Thoracic aorta (tissue), 2 donors: ENCODE results near the gene CLASRP. TPM values are rescaled to one million over a fixed set of nuclear protein-coding genes. Genes with fewer than 3 reads are reported as not detected.
"Not testable (repeated sequence)": the region's sequence is repeated elsewhere in the genome, so short reads cannot be mapped to it uniquely, and the experiment has no call there.

Experiments
- ATAC-seq: fragments of 150-250 bp; one replicate; pipeline ENCODE4 v1.8.0; 2017; ENCODE audit warnings: low read depth; ENCODE audit not compliant: insufficient number of reproducible peaks, low FRiP score
- DNase-seq: peaks from one replicate; pipeline ENCODE4 v3.0.0-alpha.2; 2020; ENCODE audit warnings: low spot score
- H3K27ac ChIP-seq, 2 donors: fragments of 200-600 bp; sonication (generic); 1 replicate in 1 of 2; 2 replicates in 1 of 2; pipeline ENCODE4 v1.5.1; 2016; ENCODE audit warnings: mild to moderate bottlenecking in 2 of 2, moderate library complexity in 2 of 2
- H3K27me3 ChIP-seq: fragments of 200-600 bp; sonication (generic); replicated peaks from 2 replicates; pipeline ENCODE4 v1.6.0; 2016; ENCODE audit warnings: mild to moderate bottlenecking; ENCODE audit not compliant: insufficient read depth
- H3K36me3 ChIP-seq: fragments of 200-600 bp; sonication (generic); one replicate; pipeline ENCODE4 v1.5.1; 2016
- H3K4me1 ChIP-seq, 2 donors: fragments of 200-600 bp; sonication (generic); 1 replicate in 1 of 2; 2 replicates in 1 of 2; pipeline versions ENCODE4 v1.5.1 to v1.6.0; 2016; ENCODE audit warnings: low read depth in 2 of 2, mild to moderate bottlenecking in 1 of 2; ENCODE audit not compliant: control insufficient read depth in 1 of 2
- H3K4me3 ChIP-seq: fragments of 200-600 bp; sonication (generic); 2 replicates; pipeline ENCODE4 v1.5.1; 2016; ENCODE audit warnings: mild to moderate bottlenecking
- H3K9me3 ChIP-seq: fragments of 200-600 bp; sonication (generic); 2 replicates; pipeline ENCODE4 v1.5.1; 2016
- CTCF ChIP-seq: fragments of 200-600 bp; sonication (generic); IDR thresholded peaks from one replicate; pipeline ENCODE4 v1.5.1; 2019; ENCODE audit warnings: antibody characterized with exemption
- total RNA-seq, 2 donors: library from RNA; depleted of rRNA; stranded (reverse); fragments of >200 nt; gene quantifications; one replicate each; pipeline versions ENCODE4 v1.1.0 to v1.2.3, GENCODE V29; 2016

The CLASRP gene
- total RNA-seq, 2 donors from 2014 or later, result 119 to 300 TPM

GRCh38 chr19:44993526-44993925 lies 45.3 kb upstream of the CLASRP start:
- TF ChIP-seq CTCF, result no peak
- Histone ChIP-seq H3K9me3 (no peaks in the 10 kb centered on the region), H3K4me1 (no peaks in the 10 kb centered on the region), H3K27me3 (no peaks in the 10 kb centered on the region), H3K4me3 (no peak overlapping the region), H3K27ac (no peak overlapping the region), H3K36me3 (peaks cover 27% of the 10 kb centered on the region)
- DNase-seq, result no peak
- ATAC-seq, result no peak

GRCh38 chr19:44993926-44994537 lies 44.8 kb upstream of the CLASRP start:
- Histone ChIP-seq H3K27ac (no peak overlapping the region), H3K4me1 (no peaks in the 10 kb centered on the region), H3K27me3 (no peaks in the 10 kb centered on the region), H3K36me3 (peaks cover 27% of the 10 kb centered on the region), H3K4me3 (no peak overlapping the region), H3K9me3 (no peaks in the 10 kb centered on the region)
- ATAC-seq, result no peak
- TF ChIP-seq CTCF, result no peak
- no peak for DNase-seq

- no peak for DNase-seq
- no peak overlapping the region for H3K27ac ChIP-seq
- no peak for TF ChIP-seq CTCF
Measured at GRCh38 chr19:44998025-44998424, 40.8 kb upstream of the CLASRP start.

GRCh38 chr19:44999131-44999925 lies 39.5 kb upstream of the CLASRP start:
- H3K4me1 ChIP-seq, result peaks cover 5 to 12% of the 10 kb centered on the region in 2 donors
- ATAC-seq, H3K36me3 ChIP-seq, H3K27me3 ChIP-seq, H3K9me3 ChIP-seq, DNase-seq, H3K4me3 ChIP-seq, H3K27ac ChIP-seq: not testable (repeated sequence)

More at GRCh38 chr19:44998025-44998424, 40.8 kb upstream of the CLASRP start:
- Histone ChIP-seq H3K36me3 (no peaks in the 10 kb centered on the region), H3K4me3 (no peak overlapping the region), H3K27me3 (no peaks in the 10 kb centered on the region), H3K9me3 (no peaks in the 10 kb centered on the region), H3K4me1 (peaks cover 5 to 12% of the 10 kb centered on the region in 2 donors)
- ATAC-seq, result no peak

- Histone ChIP-seq H3K27ac (peak overlapping the region; percentile 42 to 68), H3K4me1 (peaks cover 5 to 12% of the 10 kb centered on the region in 2 donors), H3K4me3 (peak overlapping the region; percentile 70)
- H3K27me3 ChIP-seq, H3K36me3 ChIP-seq, ATAC-seq, H3K9me3 ChIP-seq, DNase-seq: not testable (repeated sequence)
Measured at GRCh38 chr19:45000665-45001064, 38.2 kb upstream of the CLASRP start.

- Histone ChIP-seq H3K4me3 (peak within 1 kb of the TSS; percentile 100), H3K36me3 (no peaks in the 10 kb centered on the region), H3K27ac (peak within 1 kb of the TSS; percentile 99), H3K9me3 (no peaks in the 10 kb centered on the region), H3K27me3 (no peaks in the 10 kb centered on the region), H3K4me1 (peaks cover 5 to 12% of the 10 kb centered on the region in 2 donors)
- ATAC-seq (peak; percentile 66), DNase-seq (peak; percentile 78)
- TF ChIP-seq CTCF, result no peak
Measured at GRCh38 chr19:45001087-45001739, 37.6 kb upstream of the CLASRP start, which contains the start of gene RELB. Gene RELB (plus strand): TSS chr19:45001464. CDS start chr19:45001580, 116 bp downstream.
